ENCODE data around the gene COQ2.

The COQ2 gene

DNA sequence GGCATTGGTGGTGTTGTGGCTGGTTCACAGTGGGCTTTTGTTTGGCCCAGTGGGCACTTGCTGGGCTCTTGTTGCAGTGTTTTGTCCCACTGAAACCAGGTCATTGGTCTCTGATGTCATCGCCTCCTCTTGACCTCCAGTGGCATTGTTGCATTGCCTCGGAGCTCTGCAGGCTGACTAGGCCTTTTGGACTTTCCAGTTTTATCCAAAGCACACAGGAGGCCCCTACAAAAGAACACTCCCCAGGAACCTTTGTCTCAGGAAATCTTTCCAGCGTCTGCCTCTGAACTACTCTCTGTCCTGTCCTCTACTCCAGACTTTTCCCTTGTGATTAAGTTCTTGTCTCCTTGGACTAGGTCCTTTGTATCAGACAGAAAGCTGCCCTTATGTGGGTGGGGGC is 54.8 kb downstream of the COQ2 start:
- in situ Hi-C loops (cut with MboI; ENCODE audit: low pct_unique_long_range_greater_than_20kb, low sequenced_read_pairs), result no loop called here
- no peak for DNase-seq

DNA sequence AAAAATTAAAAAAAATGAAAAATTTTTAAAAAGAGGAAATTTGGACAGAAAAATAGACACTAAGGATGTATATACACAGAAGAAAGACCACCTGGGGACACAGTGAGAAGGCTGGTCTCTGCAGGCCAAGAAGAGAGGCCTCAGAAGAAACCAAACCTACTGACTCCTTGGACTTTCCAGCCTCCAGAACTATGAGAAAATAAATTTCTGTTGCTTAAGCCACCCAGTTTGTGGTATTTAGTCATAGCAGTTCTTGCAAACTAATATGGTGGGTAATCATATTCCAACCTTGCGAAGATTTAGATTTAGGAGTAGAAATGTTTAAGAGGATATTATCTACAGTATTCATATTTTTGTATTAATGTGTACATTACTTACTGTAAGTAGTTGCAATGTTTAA is 56.4 kb downstream of the COQ2 start:
- in situ Hi-C loops (cut with MboI; ENCODE audit: low pct_unique_long_range_greater_than_20kb, low sequenced_read_pairs), result no loop called here

DNA sequence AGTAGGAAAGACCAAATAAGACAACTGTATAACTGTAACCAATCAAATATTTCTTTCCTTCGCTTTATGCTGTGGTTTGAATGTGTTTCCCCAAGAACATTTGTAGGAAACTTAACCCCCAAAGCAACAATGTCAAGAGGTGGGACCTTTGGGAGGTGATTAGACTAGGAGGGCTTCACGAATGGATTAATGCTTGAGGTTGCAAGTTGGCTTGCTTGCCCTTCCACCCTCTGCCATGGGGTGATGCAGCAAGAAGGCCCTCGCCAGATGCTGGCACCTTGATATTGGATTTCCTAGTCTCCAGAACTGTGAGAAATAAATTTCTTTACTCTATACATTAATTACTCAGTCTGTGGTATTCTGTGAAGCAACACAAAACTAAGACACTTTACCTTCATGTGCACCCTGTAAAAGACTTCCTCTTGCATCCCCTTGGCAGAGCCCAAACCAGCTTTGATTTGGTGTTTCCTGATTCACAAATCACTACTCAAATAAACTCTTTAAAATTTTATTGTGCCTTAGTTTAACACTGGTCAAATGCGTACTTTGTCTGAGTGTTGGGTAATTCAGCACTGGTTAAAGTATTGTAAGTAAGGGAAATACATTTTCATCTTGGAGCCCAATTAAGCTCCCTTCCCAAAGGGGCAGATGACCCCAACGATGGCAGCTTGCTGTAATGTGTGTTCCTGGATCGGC is 59.9 kb downstream of the COQ2 start:
- DNase-seq, result no peak
- in situ Hi-C loops (cut with MboI; ENCODE audit: low pct_unique_long_range_greater_than_20kb, low sequenced_read_pairs), result no loop called here

More for the DNA sequence above, 56.4 kb downstream of the COQ2 start:
- no peak for DNase-seq

DNA sequence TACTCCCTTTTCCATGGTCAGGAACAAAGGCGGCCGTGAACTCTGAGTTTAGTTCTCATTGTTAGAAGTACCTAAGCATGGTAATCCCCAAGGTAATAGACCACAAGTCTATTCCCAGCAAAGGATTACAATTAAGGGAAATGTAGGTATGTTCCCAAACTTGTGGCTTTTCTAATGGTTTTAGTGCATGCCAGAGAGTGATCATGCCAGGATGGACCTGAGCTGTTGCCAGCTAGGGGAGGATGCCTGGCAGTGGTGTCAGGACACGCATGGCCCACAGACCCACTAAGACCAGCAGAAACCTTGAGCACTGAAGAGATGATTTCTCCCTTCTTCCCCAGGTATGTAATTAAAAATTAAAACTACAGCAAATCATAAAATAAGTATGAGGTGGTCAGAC is 60.8 kb downstream of the COQ2 start:
- in situ Hi-C loops (cut with MboI; ENCODE audit: low pct_unique_long_range_greater_than_20kb, low sequenced_read_pairs), result no loop called here
- no peak for DNase-seq

DNA sequence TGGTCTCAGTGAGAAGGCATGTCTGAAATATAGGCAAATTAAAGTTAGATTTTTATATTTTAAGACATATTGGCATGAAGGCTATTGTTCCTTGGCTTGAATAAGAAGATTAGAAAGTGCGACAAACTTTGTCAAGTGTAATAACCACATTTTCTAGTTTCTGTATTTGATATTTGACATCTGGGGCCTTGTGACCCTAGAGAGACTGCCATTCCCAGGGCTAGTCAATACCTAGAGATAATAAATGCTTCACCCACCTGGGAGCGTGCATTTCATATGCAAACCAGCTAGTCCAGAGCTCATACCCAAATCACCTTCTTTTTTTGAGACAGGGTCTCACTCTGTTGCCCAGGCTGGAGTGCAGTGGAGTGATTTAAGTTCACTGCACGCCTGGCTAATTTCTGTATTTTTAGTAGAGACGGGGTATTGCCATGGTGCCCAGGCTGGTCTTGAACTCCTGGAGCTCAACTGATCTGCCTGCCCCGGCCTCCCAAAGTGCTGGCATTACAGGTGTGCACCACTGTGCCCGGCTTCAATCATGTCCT is 62.6 kb downstream of the COQ2 start:
- DNase-seq, result no peak
- in situ Hi-C loops (cut with MboI; ENCODE audit: low pct_unique_long_range_greater_than_20kb, low sequenced_read_pairs), result no loop called here

DNA sequence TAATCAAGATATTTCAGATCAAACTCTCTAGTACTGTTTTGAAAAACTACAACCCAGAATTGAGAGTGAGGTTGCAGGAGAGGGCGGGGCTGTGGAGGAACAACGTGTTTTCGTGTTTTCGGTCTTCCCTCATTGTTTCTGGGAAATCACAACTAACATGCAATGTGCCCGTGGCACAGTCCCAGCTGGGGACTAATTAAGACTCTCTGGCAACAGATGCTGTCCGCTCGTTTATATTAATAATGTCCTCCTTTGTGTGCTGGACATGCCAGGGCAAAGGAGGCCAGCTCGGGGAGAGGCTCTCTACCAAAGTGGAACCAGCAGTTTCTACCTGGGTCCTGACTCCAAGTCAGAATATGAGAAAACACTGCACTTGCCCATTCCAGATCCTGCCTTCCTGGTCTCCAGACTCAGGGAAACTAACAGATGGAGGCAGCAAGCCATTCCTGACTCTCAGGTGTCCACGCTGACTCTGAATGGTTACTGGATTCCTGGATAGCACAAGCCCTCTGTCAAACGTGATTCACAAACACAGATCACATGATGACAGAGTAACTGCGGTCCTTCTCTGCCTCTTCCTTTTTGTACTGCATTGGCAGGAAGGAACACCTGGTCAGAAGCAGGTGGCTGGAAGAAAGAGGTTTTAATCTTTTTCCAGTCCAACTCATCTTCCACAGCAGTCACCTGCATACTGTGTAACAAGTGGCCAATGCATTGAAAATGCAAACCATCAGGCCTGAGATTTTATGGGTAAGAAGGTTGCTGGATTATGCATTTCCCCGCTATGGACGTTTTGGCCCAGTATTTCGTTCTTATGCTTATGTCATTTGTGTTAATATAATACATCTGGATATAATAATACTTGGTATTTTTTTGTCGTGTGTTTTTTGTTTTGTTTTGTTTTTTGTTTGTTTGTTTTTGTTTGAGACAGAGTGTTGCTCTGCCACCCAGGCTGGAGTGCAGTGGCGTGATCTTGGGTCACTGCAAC is 65.0 kb downstream of the COQ2 start:
- DNase-seq, result no peak
- in situ Hi-C loops (cut with MboI; ENCODE audit: low pct_unique_long_range_greater_than_20kb, low sequenced_read_pairs), result no loop called here

DNA sequence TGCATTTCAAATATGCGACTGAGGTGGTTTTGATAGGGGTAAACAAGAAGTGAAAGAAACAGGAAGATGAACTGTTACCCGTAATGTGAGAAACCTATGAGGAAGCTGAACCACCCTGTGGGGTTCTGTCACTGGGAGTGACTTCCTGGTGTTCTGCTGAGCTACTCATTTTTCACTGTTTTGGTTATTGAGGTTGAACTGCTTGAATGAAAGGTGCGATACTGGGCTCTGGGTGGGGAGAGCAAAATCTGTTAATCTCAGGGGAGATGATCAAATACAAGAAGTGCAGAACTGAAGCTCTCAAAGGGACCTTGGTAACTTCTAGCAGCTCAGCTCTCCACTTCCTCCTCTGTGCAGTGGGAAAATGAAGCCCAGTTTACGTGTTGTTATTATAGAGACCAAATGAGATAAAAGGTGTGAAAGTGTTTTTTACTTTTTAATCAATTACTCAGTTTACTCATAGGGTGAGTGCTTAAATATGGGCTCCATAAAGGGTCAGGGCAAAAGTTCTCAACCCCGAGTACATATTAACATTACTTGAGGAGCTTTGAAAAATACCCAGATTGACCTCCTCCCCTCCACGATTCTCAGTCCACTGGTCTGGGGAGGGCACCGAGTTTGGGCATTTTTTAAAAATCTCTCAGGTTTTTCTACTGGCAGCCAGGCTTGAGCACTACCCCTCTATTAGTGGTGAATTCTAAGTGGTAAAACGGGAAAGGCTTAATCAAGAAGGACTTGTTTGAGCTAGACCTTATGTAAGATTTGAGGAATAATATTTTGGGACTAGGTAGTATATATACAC is 66.7 kb downstream of the COQ2 start:
- in situ Hi-C loops (cut with MboI; ENCODE audit: low pct_unique_long_range_greater_than_20kb, low sequenced_read_pairs), result no loop called here
- peak; percentile 88 for DNase-seq

DNA sequence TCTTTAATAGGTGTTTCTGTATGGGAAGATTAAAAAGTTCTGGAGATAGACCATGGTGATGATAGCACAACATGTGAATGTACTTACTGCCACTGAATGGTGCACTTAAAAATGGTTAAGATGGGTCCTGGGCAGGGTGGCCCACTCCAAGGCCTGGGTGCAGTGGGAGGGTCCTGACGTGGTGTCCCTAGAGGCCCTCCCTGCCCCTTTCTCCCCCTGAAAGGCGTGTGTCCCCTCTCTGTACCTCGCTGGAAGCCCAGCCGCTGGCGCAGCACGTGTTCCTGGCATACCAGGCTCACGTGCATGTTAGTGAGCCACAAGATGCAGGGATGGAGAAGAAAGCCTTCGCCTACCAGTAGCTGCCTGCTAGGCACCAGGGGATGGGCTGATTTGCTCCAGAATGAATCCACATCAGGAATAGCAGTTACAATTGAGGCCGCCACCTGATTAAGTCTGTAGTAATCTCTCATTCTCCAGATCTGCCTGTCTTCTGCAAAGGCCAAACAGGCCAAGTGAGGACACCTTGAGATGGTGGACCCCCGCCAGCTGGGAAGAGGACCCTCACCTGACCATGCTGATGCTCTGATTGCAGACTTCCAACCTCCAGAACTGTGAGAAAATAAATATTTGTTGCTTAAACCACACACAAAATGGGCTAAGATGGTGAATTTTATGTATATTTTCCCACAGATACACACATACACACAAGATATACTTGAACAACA is 67.5 kb downstream of the COQ2 start:
- in situ Hi-C loops (cut with MboI; ENCODE audit: low pct_unique_long_range_greater_than_20kb, low sequenced_read_pairs), result no loop called here
- no peak for DNase-seq

DNA sequence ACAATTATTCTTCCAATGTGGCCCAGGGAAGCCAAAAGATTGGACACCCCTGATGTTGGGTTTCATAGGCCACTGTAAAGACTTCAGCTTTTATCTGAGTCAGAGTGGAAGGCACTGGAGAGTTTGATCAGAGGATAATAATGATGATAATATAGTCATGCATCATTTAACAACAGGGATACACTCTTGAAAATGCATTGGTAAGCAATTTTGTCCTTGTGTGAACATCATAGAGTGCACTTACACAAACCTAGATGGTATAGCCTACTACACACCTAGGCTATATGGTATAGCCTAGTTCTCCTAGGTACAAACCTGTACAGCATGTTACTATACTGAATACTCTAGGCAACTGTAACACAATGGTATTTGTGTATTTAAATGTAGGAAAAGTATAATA is 70.5 kb downstream of the COQ2 start:
- in situ Hi-C loops (cut with MboI; ENCODE audit: low pct_unique_long_range_greater_than_20kb, low sequenced_read_pairs), result no loop called here
- DNase-seq, result no peak

Measured in KBM-7 (cell line).